GM20000 (cell line): ENCODE data around the gene USP5.

ENCODE experiments used
- DNase-seq: peaks from one replicate; pipeline ENCODE4 v3.0.0; 2012; ENCODE audit warnings: low spot score
- CTCF ChIP-seq: IDR thresholded peaks from 2 replicates; pipeline ENCODE4 v1.5.1; 2012; ENCODE audit warnings: mild to moderate bottlenecking, control low read depth; ENCODE audit errors: extremely low read depth, missing control alignments

USP5 gene

GRCh38 chr12:6830999-6831398 is 21.0 kb upstream of the USP5 start:
- TF ChIP-seq CTCF: no peak

GRCh38 chr12:6831450-6831995 is 20.4 kb upstream of the USP5 start:
- no peak for DNase-seq
- TF ChIP-seq CTCF: no peak

More at GRCh38 chr12:6830999-6831398, 21.0 kb upstream of the USP5 start:
- DNase-seq: no peak

- no peak for TF ChIP-seq CTCF
- no peak for DNase-seq
Measured at GRCh38 chr12:6832125-6832524, 19.8 kb upstream of the USP5 start.

- TF ChIP-seq CTCF: no peak
- DNase-seq: no peak
Measured at GRCh38 chr12:6833189-6833890, 18.6 kb upstream of the USP5 start.

GRCh38 chr12:6834254-6834653 is 17.7 kb upstream of the USP5 start:
- TF ChIP-seq CTCF: no peak
- no peak for DNase-seq

GRCh38 chr12:6834873-6835272 is 17.1 kb upstream of the USP5 start:
- DNase-seq: no peak
- no peak for TF ChIP-seq CTCF

- DNase-seq: no peak
- no peak for TF ChIP-seq CTCF
Measured at GRCh38 chr12:6836851-6837250, 15.1 kb upstream of the USP5 start.
